HFF-Myc (cell line): Measurements from ENCODE around the gene UACA.
"Not testable (repeated sequence)": the region's sequence is repeated elsewhere in the genome, so short reads cannot be mapped to it uniquely, and the experiment has no call there.

Experiments used
- DNase-seq: peaks from one replicate; pipeline ENCODE4 v3.0.0-alpha.2; 2011; ENCODE audit warnings: low read depth; ENCODE audit errors: extremely low read depth
- H3K4me3 ChIP-seq: replicated peaks from 2 replicates; pipeline ENCODE4 v1.5.1; 2011; ENCODE audit warnings: low read depth, mild to moderate bottlenecking, control low read depth, low read length
- TF ChIP-seq, protein P1 (sequence below): IDR thresholded peaks from 2 replicates; pipeline ENCODE4 v1.5.1; 2012; ENCODE audit warnings: mild to moderate bottlenecking, low read depth, low read length, control low read depth; ENCODE audit errors: missing control alignments

UACA gene

GRCh38 chr15:70741677-70742293 lies 21.6 kb downstream of the UACA start:
- no peak overlapping the region for H3K4me3 ChIP-seq
- TF ChIP-seq, protein P1, sequence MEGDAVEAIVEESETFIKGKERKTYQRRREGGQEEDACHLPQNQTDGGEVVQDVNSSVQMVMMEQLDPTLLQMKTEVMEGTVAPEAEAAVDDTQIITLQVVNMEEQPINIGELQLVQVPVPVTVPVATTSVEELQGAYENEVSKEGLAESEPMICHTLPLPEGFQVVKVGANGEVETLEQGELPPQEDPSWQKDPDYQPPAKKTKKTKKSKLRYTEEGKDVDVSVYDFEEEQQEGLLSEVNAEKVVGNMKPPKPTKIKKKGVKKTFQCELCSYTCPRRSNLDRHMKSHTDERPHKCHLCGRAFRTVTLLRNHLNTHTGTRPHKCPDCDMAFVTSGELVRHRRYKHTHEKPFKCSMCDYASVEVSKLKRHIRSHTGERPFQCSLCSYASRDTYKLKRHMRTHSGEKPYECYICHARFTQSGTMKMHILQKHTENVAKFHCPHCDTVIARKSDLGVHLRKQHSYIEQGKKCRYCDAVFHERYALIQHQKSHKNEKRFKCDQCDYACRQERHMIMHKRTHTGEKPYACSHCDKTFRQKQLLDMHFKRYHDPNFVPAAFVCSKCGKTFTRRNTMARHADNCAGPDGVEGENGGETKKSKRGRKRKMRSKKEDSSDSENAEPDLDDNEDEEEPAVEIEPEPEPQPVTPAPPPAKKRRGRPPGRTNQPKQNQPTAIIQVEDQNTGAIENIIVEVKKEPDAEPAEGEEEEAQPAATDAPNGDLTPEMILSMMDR = no peak
- DNase-seq = peak; percentile 45

DNA sequence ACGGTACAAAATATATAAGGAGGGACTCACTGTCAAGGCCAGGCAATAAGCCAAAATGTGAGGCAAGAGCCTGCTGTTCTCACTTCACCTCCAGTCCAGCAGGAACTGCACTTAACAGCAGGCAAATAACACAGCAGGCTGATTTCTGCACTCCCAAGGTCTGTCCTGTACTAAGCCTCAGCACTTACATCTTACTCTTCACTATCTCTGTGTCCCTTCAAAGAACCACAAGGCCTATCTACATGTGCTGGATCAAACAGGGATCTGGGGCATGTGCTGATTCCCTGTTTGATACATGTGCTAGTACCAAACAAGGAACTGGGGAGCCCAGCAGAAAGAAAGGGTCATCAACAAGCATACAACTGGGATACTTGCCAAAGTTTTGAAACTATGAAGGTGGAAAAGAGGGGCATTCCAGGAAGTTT lies 22.2 kb downstream of the UACA start:
- no peak overlapping the region for H3K4me3 ChIP-seq
- DNase-seq = no peak
- TF ChIP-seq, protein P1 = no peak

- not testable (repeated sequence) for DNase-seq, H3K4me3 ChIP-seq
Observed at GRCh38 chr15:70735040-70735439, 28.3 kb downstream of the UACA start.

- DNase-seq = no peak
- TF ChIP-seq, protein P1 = no peak
- no peak overlapping the region for H3K4me3 ChIP-seq
Observed at GRCh38 chr15:70729164-70729563, 34.2 kb downstream of the UACA start.

DNA sequence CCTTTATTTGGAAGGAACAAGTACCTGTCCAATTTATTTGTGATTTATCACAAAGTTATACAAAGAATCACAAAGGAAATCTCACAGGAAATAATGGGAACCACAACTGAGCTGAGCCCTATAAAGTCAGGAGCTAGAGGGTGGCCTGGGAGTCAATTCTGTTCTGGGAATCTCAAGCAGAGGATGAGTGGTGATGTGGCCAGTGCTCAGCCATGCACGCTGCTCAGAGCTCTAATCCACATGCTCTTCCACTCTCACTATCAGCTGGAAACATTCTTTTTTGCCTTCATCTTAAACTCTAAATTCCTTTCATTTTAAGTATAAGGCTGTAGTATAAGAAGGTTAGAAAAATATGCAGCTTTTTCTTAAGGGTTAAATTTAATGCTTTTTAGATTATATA lies 36.6 kb downstream of the UACA start:
- H3K4me3 ChIP-seq = no peak overlapping the region
- TF ChIP-seq, protein P1 = no peak
- no peak for DNase-seq

- no peak overlapping the region for H3K4me3 ChIP-seq
- DNase-seq = no peak
- TF ChIP-seq, protein P1 = no peak
Observed at GRCh38 chr15:70723927-70724326, 39.4 kb downstream of the UACA start.

DNA sequence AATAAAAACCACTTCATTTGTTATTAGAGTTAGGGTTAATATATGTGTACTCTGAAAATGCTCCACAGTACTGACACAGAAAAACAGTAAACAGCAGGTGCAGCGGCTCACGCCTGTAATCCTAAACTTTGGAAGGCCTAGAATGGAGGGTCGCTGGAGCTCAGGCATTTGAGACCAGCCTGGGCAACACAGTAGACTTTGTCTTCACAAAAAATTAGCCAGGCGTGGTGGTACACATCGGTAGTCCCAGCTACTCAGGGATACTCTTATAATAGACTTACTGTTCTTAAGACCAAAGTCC lies 40.3 kb downstream of the UACA start:
- no peak overlapping the region for H3K4me3 ChIP-seq
- TF ChIP-seq, protein P1 = no peak
- DNase-seq = no peak
